ENCODE measurements around the gene C3orf20. TPM values are rescaled to one million over a fixed set of nuclear protein-coding genes. Genes with fewer than 3 reads are reported as not detected.

C3orf20 gene
- total RNA-seq, 1 experiment from 2014 or later, result not detected

- no peaks in the 10 kb centered on the region for H4K20me1 ChIP-seq (ENCODE audit: insufficient read depth, low read depth, low read length)
- H3K4me3 ChIP-seq (ENCODE audit: low read length), result no peak overlapping the region
- no peaks in the 10 kb centered on the region for H3K9me2 ChIP-seq (replicated peaks; ENCODE audit: insufficient read depth, low read length)
- no peaks in the 10 kb centered on the region for H3K36me3 ChIP-seq (ENCODE audit: insufficient read depth, low read length)
- no peak overlapping the region for H2AFZ ChIP-seq (ENCODE audit: low read length)
- H3K27ac ChIP-seq (ENCODE audit: low read length), result no peak overlapping the region
- H3K9me3 ChIP-seq (ENCODE audit: low read length), result no peaks in the 10 kb centered on the region
- H3K4me2 ChIP-seq (ENCODE audit: low read depth, low read length, poor library complexity, severe bottlenecking), result no peak overlapping the region
- H3K9ac ChIP-seq (ENCODE audit: low read length), result no peak overlapping the region
- H3K27me3 ChIP-seq (ENCODE audit: low read length), result no peaks in the 10 kb centered on the region
- no peaks in the 10 kb centered on the region for H3K4me1 ChIP-seq (ENCODE audit: low read length)
- DNase-seq, result no peak
- no peaks in the 10 kb centered on the region for H3K79me2 ChIP-seq (ENCODE audit: low read length)
These were observed 41.5 kb upstream of the C3orf20 start for GRCh38 chr3:14633417-14633816.

- H3K9me3 ChIP-seq (ENCODE audit: low read length), result no peaks in the 10 kb centered on the region
- no peak overlapping the region for H3K4me3 ChIP-seq (ENCODE audit: low read length)
- peak; percentile 80 for DNase-seq
- no peaks in the 10 kb centered on the region for H3K36me3 ChIP-seq (ENCODE audit: insufficient read depth, low read length)
- H3K79me2 ChIP-seq (ENCODE audit: low read length), result no peaks in the 10 kb centered on the region
- no peak overlapping the region for H2AFZ ChIP-seq (ENCODE audit: low read length)
- H3K27me3 ChIP-seq (ENCODE audit: low read length), result no peaks in the 10 kb centered on the region
- no peak overlapping the region for H3K9ac ChIP-seq (ENCODE audit: low read length)
- H3K9me2 ChIP-seq (replicated peaks; ENCODE audit: insufficient read depth, low read length), result no peaks in the 10 kb centered on the region
- H4K20me1 ChIP-seq (ENCODE audit: insufficient read depth, low read depth, low read length), result no peaks in the 10 kb centered on the region
- no peak overlapping the region for H3K27ac ChIP-seq (ENCODE audit: low read length)
- H3K4me1 ChIP-seq (ENCODE audit: low read length), result no peaks in the 10 kb centered on the region
- H3K4me2 ChIP-seq (ENCODE audit: low read depth, low read length, poor library complexity, severe bottlenecking), result no peak overlapping the region
These were observed 41.0 kb upstream of the C3orf20 start for GRCh38 chr3:14633819-14634424.

- H3K27me3 ChIP-seq (ENCODE audit: low read length), result no peaks in the 10 kb centered on the region
These were observed 40.1 kb upstream of the C3orf20 start for GRCh38 chr3:14634763-14635400.

GRCh38 chr3:14636496-14637087 lies 38.3 kb upstream of the C3orf20 start:
- Histone ChIP-seq H4K20me1 (ENCODE audit: insufficient read depth, low read depth, low read length) (no peaks in the 10 kb centered on the region), H3K79me2 (ENCODE audit: low read length) (no peaks in the 10 kb centered on the region), H3K4me1 (ENCODE audit: low read length) (no peaks in the 10 kb centered on the region), H3K9ac (ENCODE audit: low read length) (no peak overlapping the region), H3K4me3 (ENCODE audit: low read length) (no peak overlapping the region), H3K9me3 (ENCODE audit: low read length) (no peaks in the 10 kb centered on the region), H3K27me3 (ENCODE audit: low read length) (no peaks in the 10 kb centered on the region), H3K9me2 (replicated peaks; ENCODE audit: insufficient read depth, low read length) (no peaks in the 10 kb centered on the region), H3K4me2 (ENCODE audit: low read depth, low read length, poor library complexity, severe bottlenecking) (no peak overlapping the region), H3K36me3 (ENCODE audit: insufficient read depth, low read length) (no peaks in the 10 kb centered on the region), H2AFZ (ENCODE audit: low read length) (no peak overlapping the region), H3K27ac (ENCODE audit: low read length) (no peak overlapping the region)
- no peak for DNase-seq

More at GRCh38 chr3:14634763-14635400, 40.1 kb upstream of the C3orf20 start:
- Histone ChIP-seq H3K36me3 (ENCODE audit: insufficient read depth, low read length) (no peaks in the 10 kb centered on the region), H3K79me2 (ENCODE audit: low read length) (no peaks in the 10 kb centered on the region), H3K4me3 (ENCODE audit: low read length) (no peak overlapping the region), H4K20me1 (ENCODE audit: insufficient read depth, low read depth, low read length) (no peaks in the 10 kb centered on the region), H2AFZ (ENCODE audit: low read length) (no peak overlapping the region), H3K9me3 (ENCODE audit: low read length) (no peaks in the 10 kb centered on the region), H3K9ac (ENCODE audit: low read length) (no peak overlapping the region), H3K9me2 (replicated peaks; ENCODE audit: insufficient read depth, low read length) (no peaks in the 10 kb centered on the region), H3K27ac (ENCODE audit: low read length) (no peak overlapping the region), H3K4me2 (ENCODE audit: low read depth, low read length, poor library complexity, severe bottlenecking) (no peak overlapping the region), H3K4me1 (ENCODE audit: low read length) (no peaks in the 10 kb centered on the region)
- DNase-seq, result no peak

GRCh38 chr3:14640157-14640562 lies 34.8 kb upstream of the C3orf20 start:
- H3K4me3 ChIP-seq (ENCODE audit: low read length), result no peak overlapping the region

GRCh38 chr3:14640734-14641133 lies 34.2 kb upstream of the C3orf20 start:
- Histone ChIP-seq H3K36me3 (ENCODE audit: insufficient read depth, low read length) (no peaks in the 10 kb centered on the region), H3K27ac (ENCODE audit: low read length) (no peak overlapping the region), H3K9me3 (ENCODE audit: low read length) (no peaks in the 10 kb centered on the region), H3K4me1 (ENCODE audit: low read length) (no peaks in the 10 kb centered on the region), H3K27me3 (ENCODE audit: low read length) (no peaks in the 10 kb centered on the region), H2AFZ (ENCODE audit: low read length) (no peak overlapping the region), H4K20me1 (ENCODE audit: insufficient read depth, low read depth, low read length) (no peaks in the 10 kb centered on the region), H3K9ac (ENCODE audit: low read length) (no peak overlapping the region), H3K9me2 (replicated peaks; ENCODE audit: insufficient read depth, low read length) (no peaks in the 10 kb centered on the region), H3K4me2 (ENCODE audit: low read depth, low read length, poor library complexity, severe bottlenecking) (no peak overlapping the region), H3K79me2 (ENCODE audit: low read length) (no peaks in the 10 kb centered on the region), H3K4me3 (ENCODE audit: low read length) (no peak overlapping the region)
- DNase-seq, result no peak

More at GRCh38 chr3:14640157-14640562, 34.8 kb upstream of the C3orf20 start:
- Histone ChIP-seq H3K79me2 (ENCODE audit: low read length) (no peaks in the 10 kb centered on the region), H3K36me3 (ENCODE audit: insufficient read depth, low read length) (no peaks in the 10 kb centered on the region), H3K4me1 (ENCODE audit: low read length) (no peaks in the 10 kb centered on the region), H3K4me2 (ENCODE audit: low read depth, low read length, poor library complexity, severe bottlenecking) (no peak overlapping the region), H4K20me1 (ENCODE audit: insufficient read depth, low read depth, low read length) (no peaks in the 10 kb centered on the region), H2AFZ (ENCODE audit: low read length) (no peak overlapping the region), H3K9me2 (replicated peaks; ENCODE audit: insufficient read depth, low read length) (no peaks in the 10 kb centered on the region), H3K27ac (ENCODE audit: low read length) (no peak overlapping the region), H3K9me3 (ENCODE audit: low read length) (no peaks in the 10 kb centered on the region), H3K27me3 (ENCODE audit: low read length) (no peaks in the 10 kb centered on the region), H3K9ac (ENCODE audit: low read length) (no peak overlapping the region)
- no peak for DNase-seq

- no peaks in the 10 kb centered on the region for H4K20me1 ChIP-seq (ENCODE audit: insufficient read depth, low read depth, low read length)
- no peaks in the 10 kb centered on the region for H3K27me3 ChIP-seq (ENCODE audit: low read length)
- H3K9ac ChIP-seq (ENCODE audit: low read length), result no peak overlapping the region
- H3K4me3 ChIP-seq (ENCODE audit: low read length), result no peak overlapping the region
- H3K4me1 ChIP-seq (ENCODE audit: low read length), result no peaks in the 10 kb centered on the region
- no peak overlapping the region for H2AFZ ChIP-seq (ENCODE audit: low read length)
- H3K9me2 ChIP-seq (replicated peaks; ENCODE audit: insufficient read depth, low read length), result no peaks in the 10 kb centered on the region
- no peak for DNase-seq
- no peak overlapping the region for H3K27ac ChIP-seq (ENCODE audit: low read length)
- H3K79me2 ChIP-seq (ENCODE audit: low read length), result no peaks in the 10 kb centered on the region
- H3K36me3 ChIP-seq (ENCODE audit: insufficient read depth, low read length), result no peaks in the 10 kb centered on the region
- no peaks in the 10 kb centered on the region for H3K9me3 ChIP-seq (ENCODE audit: low read length)
- no peak overlapping the region for H3K4me2 ChIP-seq (ENCODE audit: low read depth, low read length, poor library complexity, severe bottlenecking)
These were observed 33.6 kb upstream of the C3orf20 start for GRCh38 chr3:14641346-14641745.

GRCh38 chr3:14645453-14645852 lies 29.5 kb upstream of the C3orf20 start:
- no peak for DNase-seq
- Histone ChIP-seq H2AFZ (ENCODE audit: low read length) (no peak overlapping the region), H3K4me2 (ENCODE audit: low read depth, low read length, poor library complexity, severe bottlenecking) (no peak overlapping the region)

More at GRCh38 chr3:14645453-14645852, 29.5 kb upstream of the C3orf20 start:
- H3K4me1 ChIP-seq (ENCODE audit: low read length), result peaks cover 2% of the 10 kb centered on the region
- no peaks in the 10 kb centered on the region for H4K20me1 ChIP-seq (ENCODE audit: insufficient read depth, low read depth, low read length)
- H3K27me3 ChIP-seq (ENCODE audit: low read length), result no peaks in the 10 kb centered on the region
- H3K79me2 ChIP-seq (ENCODE audit: low read length), result no peaks in the 10 kb centered on the region; the same call in 1 of the 2 replicates
- H3K9me3 ChIP-seq (ENCODE audit: low read length), result no peaks in the 10 kb centered on the region
- H3K36me3 ChIP-seq (ENCODE audit: insufficient read depth, low read length), result no peaks in the 10 kb centered on the region
- no peak overlapping the region for H3K4me3 ChIP-seq (ENCODE audit: low read length)
- H3K9ac ChIP-seq (ENCODE audit: low read length), result no peak overlapping the region
- H3K9me2 ChIP-seq (replicated peaks; ENCODE audit: insufficient read depth, low read length), result no peaks in the 10 kb centered on the region
- no peak overlapping the region for H3K27ac ChIP-seq (ENCODE audit: low read length)

All from Karpas-422 (cell line).